Measurements from ENCODE around the gene PDSS2.

DNA sequence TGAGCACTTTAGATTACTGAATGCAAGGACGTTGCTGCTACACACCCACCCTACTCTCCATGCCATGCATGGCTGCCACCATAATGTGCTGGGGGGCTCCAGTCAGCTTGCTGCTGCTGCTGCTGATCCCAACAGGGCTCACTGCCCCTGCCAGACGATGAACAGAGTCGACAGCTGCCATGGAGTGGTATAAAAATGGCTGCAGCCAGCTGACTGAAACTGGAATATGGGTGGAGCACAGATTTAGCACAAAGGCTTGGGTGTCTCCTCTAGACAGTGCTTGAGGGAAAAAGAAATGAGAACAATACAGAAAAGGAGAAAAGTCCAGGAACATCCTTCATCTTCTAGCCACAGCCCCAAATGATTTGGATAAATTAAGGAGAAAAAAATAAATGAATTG is 150.7 kb downstream of the PDSS2 start:
- TF ChIP-seq, protein P1, sequence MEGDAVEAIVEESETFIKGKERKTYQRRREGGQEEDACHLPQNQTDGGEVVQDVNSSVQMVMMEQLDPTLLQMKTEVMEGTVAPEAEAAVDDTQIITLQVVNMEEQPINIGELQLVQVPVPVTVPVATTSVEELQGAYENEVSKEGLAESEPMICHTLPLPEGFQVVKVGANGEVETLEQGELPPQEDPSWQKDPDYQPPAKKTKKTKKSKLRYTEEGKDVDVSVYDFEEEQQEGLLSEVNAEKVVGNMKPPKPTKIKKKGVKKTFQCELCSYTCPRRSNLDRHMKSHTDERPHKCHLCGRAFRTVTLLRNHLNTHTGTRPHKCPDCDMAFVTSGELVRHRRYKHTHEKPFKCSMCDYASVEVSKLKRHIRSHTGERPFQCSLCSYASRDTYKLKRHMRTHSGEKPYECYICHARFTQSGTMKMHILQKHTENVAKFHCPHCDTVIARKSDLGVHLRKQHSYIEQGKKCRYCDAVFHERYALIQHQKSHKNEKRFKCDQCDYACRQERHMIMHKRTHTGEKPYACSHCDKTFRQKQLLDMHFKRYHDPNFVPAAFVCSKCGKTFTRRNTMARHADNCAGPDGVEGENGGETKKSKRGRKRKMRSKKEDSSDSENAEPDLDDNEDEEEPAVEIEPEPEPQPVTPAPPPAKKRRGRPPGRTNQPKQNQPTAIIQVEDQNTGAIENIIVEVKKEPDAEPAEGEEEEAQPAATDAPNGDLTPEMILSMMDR (IDR thresholded peaks at IDR 0.05), result no peak
- TF ChIP-seq ZFX (IDR thresholded peaks at IDR 0.05; ENCODE audit: borderline replicate concordance), result no peak

Data from 22Rv1 (cell line).